Measurements from ENCODE around the gene HDAC9.

The HDAC9 gene

GRCh38 chr7:18772567-18772965 is 277.0 kb downstream of the HDAC9 start:
- in situ Hi-C loops (cut with HindIII; ENCODE audit: low sequenced_read_pairs) = no loop called here
- no peak for TF ChIP-seq CTCF (IDR thresholded peaks at IDR 0.05; ENCODE audit: low read depth, low read length)
- no peak for DNase-seq (ENCODE audit: low read depth, low spot score)
- H3K4me3 ChIP-seq (ENCODE audit: low read depth, low read length) = no peak overlapping the region

GRCh38 chr7:18777314-18777713 is 281.8 kb downstream of the HDAC9 start:
- in situ Hi-C loops (cut with HindIII; ENCODE audit: low sequenced_read_pairs) = no loop called here
- no peak for DNase-seq (ENCODE audit: low read depth, low spot score)
- no peak for TF ChIP-seq CTCF (IDR thresholded peaks at IDR 0.05; ENCODE audit: low read depth, low read length)
- H3K4me3 ChIP-seq (ENCODE audit: low read depth, low read length) = no peak overlapping the region

GRCh38 chr7:18778594-18778993 is 283.0 kb downstream of the HDAC9 start:
- in situ Hi-C loops (cut with HindIII; ENCODE audit: low sequenced_read_pairs) = no loop called here
- H3K4me3 ChIP-seq (ENCODE audit: low read depth, low read length) = no peak overlapping the region
- DNase-seq (ENCODE audit: low read depth, low spot score) = peak; percentile 94
- no peak for TF ChIP-seq CTCF (IDR thresholded peaks at IDR 0.05; ENCODE audit: low read depth, low read length)

- in situ Hi-C loops (cut with HindIII; ENCODE audit: low sequenced_read_pairs) = no loop called here
- no peak for TF ChIP-seq CTCF (IDR thresholded peaks at IDR 0.05; ENCODE audit: low read depth, low read length)
- H3K4me3 ChIP-seq (ENCODE audit: low read depth, low read length) = no peak overlapping the region
- DNase-seq (ENCODE audit: low read depth, low spot score) = no peak
Measured at GRCh38 chr7:18780266-18780665, 284.7 kb downstream of the HDAC9 start.

- in situ Hi-C loops (cut with HindIII; ENCODE audit: low sequenced_read_pairs) = no loop called here
- DNase-seq (ENCODE audit: low read depth, low spot score) = no peak
- TF ChIP-seq CTCF (IDR thresholded peaks at IDR 0.05; ENCODE audit: low read depth, low read length) = no peak
- no peak overlapping the region for H3K4me3 ChIP-seq (ENCODE audit: low read depth, low read length)
Measured at GRCh38 chr7:18780938-18781337, 285.4 kb downstream of the HDAC9 start.

GRCh38 chr7:18786196-18786727 is 290.7 kb downstream of the HDAC9 start:
- in situ Hi-C loops (cut with HindIII; ENCODE audit: low sequenced_read_pairs) = no loop called here
- no peak for DNase-seq (ENCODE audit: low read depth, low spot score)
- no peak for TF ChIP-seq CTCF (IDR thresholded peaks at IDR 0.05; ENCODE audit: low read depth, low read length)
- no peak overlapping the region for H3K4me3 ChIP-seq (ENCODE audit: low read depth, low read length)

GRCh38 chr7:18786796-18787195 is 291.2 kb downstream of the HDAC9 start:
- DNase-seq (ENCODE audit: low read depth, low spot score) = no peak
- TF ChIP-seq CTCF (IDR thresholded peaks at IDR 0.05; ENCODE audit: low read depth, low read length) = no peak
- in situ Hi-C loops (cut with HindIII; ENCODE audit: low sequenced_read_pairs) = no loop called here
- H3K4me3 ChIP-seq (ENCODE audit: low read depth, low read length) = no peak overlapping the region

Measured in astrocyte of the spinal cord (primary cell).